H1 (cell line): ENCODE data around the gene VGLL3.

ENCODE experiments used
- CHD1 ChIP-seq: IDR thresholded peaks from 2 replicates; pipeline ENCODE4 v1.6.1; 2012; ENCODE audit warnings: low read depth, low read length, improper control_type of control experiment
- EP300 ChIP-seq, 2 experiments: IDR thresholded peaks; 1 replicate in 1 of 2; 2 replicates in 1 of 2; pipeline ENCODE4 v1.6.1; 2011 to 2012; ENCODE audit warnings: low read depth in 2 of 2, low read length in 2 of 2, mild to moderate bottlenecking in 2 of 2, borderline replicate concordance in 1 of 2, inconsistent platforms in 1 of 2, moderate library complexity in 1 of 2
- MAFK ChIP-seq: IDR thresholded peaks from 2 replicates; pipeline ENCODE4 v1.6.1; 2012; ENCODE audit warnings: low read depth, mild to moderate bottlenecking, improper control_type of control experiment, low read length
- NANOG ChIP-seq: IDR thresholded peaks from 2 replicates; pipeline ENCODE4 v1.6.1; 2011; ENCODE audit warnings: low read length, low read depth, mild to moderate bottlenecking, inconsistent platforms; ENCODE audit not compliant: insufficient read depth, poor library complexity, severe bottlenecking
- POLR2A ChIP-seq, 2 experiments: IDR thresholded peaks; 1 replicate in 1 of 2; 2 replicates in 1 of 2; pipeline ENCODE4 v1.6.1; 2011; ENCODE audit warnings: low read depth in 2 of 2, low read length in 2 of 2, mild to moderate bottlenecking in 2 of 2; ENCODE audit errors: control extremely low read depth in 1 of 2
- RFX5 ChIP-seq: IDR thresholded peaks from 2 replicates; pipeline ENCODE4 v1.6.1; 2011; ENCODE audit warnings: low read depth, low read length, improper control_type of control experiment, borderline replicate concordance
- TF ChIP-seq, protein P1 (sequence below), 3 experiments: IDR thresholded peaks; 1 replicate in 2 of 3; 2 replicates in 1 of 3; pipeline versions ENCODE4 v1.5.1 to v1.6.1; 2011; ENCODE audit warnings: low read length in 3 of 3, mild to moderate bottlenecking in 3 of 3, inconsistent platforms in 2 of 3, low read depth in 1 of 3, moderate library complexity in 1 of 3; ENCODE audit not compliant: insufficient read depth in 1 of 3; ENCODE audit errors: control extremely low read depth in 1 of 3

DNA sequence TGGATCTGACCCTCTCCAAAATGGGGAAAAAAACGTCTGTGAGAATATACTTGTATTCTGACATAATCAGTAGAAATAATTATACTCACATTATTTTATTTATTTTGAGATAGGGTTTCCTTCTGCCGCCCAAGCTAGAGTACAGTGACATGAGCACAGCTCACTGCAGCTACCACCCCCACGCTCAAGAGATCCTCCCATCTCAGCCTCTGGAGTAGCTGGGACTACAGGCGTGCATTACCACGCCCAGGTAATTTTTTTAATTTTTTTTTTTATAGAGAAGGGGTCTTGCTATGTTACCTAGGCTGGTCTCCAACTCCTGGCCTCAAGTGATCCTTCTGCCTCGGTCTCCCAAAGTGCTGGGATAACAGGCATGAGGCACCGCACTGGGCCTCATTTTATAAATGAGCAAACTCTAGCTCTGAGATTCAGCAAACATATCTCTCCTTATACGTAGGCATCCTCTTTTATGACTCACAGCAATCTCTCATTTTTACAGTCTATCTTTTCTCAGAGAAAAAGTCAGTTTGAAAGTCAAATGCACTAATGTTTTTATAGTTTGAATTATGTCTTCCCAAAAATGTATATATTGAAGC lies 989 bp upstream of the VGLL3 start:
- TF ChIP-seq CHD1 (no peak), POLR2A (IDR thresholded peaks at IDR 0.05; ENCODE audit: control extremely low read depth in 1 of 2, low read depth in 2 of 2, low read length in 2 of 2) (no peak), MAFK (no peak), EP300 (IDR thresholded peaks at IDR 0.05; ENCODE audit: borderline replicate concordance in 1 of 2, low read depth in 2 of 2, low read length in 2 of 2) (no peak), RFX5 (no peak), NANOG (no peak)
- TF ChIP-seq, protein P1, sequence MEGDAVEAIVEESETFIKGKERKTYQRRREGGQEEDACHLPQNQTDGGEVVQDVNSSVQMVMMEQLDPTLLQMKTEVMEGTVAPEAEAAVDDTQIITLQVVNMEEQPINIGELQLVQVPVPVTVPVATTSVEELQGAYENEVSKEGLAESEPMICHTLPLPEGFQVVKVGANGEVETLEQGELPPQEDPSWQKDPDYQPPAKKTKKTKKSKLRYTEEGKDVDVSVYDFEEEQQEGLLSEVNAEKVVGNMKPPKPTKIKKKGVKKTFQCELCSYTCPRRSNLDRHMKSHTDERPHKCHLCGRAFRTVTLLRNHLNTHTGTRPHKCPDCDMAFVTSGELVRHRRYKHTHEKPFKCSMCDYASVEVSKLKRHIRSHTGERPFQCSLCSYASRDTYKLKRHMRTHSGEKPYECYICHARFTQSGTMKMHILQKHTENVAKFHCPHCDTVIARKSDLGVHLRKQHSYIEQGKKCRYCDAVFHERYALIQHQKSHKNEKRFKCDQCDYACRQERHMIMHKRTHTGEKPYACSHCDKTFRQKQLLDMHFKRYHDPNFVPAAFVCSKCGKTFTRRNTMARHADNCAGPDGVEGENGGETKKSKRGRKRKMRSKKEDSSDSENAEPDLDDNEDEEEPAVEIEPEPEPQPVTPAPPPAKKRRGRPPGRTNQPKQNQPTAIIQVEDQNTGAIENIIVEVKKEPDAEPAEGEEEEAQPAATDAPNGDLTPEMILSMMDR (IDR thresholded peaks at IDR 0.05; ENCODE audit: control extremely low read depth in 1 of 3, insufficient read depth in 1 of 3, low read depth in 1 of 3, low read length in 3 of 3): no peak
